B cell (primary cell): ENCODE results near the gene CADM2.

Source experiments
- CTCF ChIP-seq: fragments of 200-600 bp; IDR thresholded peaks from one replicate; pipeline ENCODE4 v1.8.0; 2022; ENCODE audit warnings: antibody characterized with exemption, mild to moderate bottlenecking
- EZH2 ChIP-seq: IDR thresholded peaks from 2 replicates; pipeline ENCODE4 v1.6.1; 2012; ENCODE audit warnings: borderline replicate concordance, low read depth, mild to moderate bottlenecking, moderate library complexity, low read length; ENCODE audit not compliant: insufficient read depth, poor library complexity, severe bottlenecking

- TF ChIP-seq CTCF (no peak), EZH2 (no peak)
Measured at GRCh38 chr3:85706130-85706529, 747.3 kb downstream of the CADM2 start.
